ENCODE results near the gene HK1.

GRCh38 chr10:69439813-69440506, 161.7 kb downstream of the HK1 start:
- TF ChIP-seq CTCF (conservative IDR thresholded peaks at IDR 0.05) (0 out of 2 replicates have a peak, but pooled peaks have one; percentile 4), EZH2 (IDR thresholded peaks at IDR 0.05; ENCODE audit: low read depth) (no peak)
